HL-60 (cell line): ENCODE data around the gene CDRT4.

ENCODE experiments used
- POLR2AphosphoS5 ChIP-seq: IDR thresholded peaks from 2 replicates; pipeline ENCODE4 v1.6.1; 2012; ENCODE audit warnings: low read depth
- TF ChIP-seq, protein P1 (sequence below): IDR thresholded peaks from one replicate; pipeline ENCODE4 v1.5.1; 2011; ENCODE audit warnings: low read length, control low read depth, inconsistent platforms; ENCODE audit not compliant: insufficient read depth
- TF ChIP-seq, protein P2 (sequence below): IDR thresholded peaks from 2 replicates; pipeline ENCODE4 v1.6.1; 2012; ENCODE audit warnings: low read depth; ENCODE audit not compliant: insufficient replicate concordance

DNA sequence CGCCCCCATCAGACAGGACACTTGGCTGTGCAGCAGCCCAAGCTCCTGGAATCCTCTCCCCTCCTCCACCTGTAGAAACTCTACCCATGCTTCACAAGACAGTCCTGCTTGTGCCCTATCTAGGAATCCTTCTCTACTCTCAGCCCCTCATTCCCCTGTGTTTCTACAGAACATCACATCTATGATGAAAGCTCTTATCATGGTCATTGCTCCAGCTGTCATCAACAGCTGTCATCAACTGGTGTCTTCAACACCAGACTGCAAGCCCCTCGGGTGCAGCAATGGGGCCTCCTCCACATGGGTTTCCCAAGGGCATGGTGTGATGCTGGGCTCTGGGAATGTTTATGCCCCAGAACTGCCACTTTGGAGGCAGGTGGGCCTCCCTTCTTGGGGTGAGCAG, 21.1 kb upstream of the CDRT4 start:
- TF ChIP-seq, protein P1, sequence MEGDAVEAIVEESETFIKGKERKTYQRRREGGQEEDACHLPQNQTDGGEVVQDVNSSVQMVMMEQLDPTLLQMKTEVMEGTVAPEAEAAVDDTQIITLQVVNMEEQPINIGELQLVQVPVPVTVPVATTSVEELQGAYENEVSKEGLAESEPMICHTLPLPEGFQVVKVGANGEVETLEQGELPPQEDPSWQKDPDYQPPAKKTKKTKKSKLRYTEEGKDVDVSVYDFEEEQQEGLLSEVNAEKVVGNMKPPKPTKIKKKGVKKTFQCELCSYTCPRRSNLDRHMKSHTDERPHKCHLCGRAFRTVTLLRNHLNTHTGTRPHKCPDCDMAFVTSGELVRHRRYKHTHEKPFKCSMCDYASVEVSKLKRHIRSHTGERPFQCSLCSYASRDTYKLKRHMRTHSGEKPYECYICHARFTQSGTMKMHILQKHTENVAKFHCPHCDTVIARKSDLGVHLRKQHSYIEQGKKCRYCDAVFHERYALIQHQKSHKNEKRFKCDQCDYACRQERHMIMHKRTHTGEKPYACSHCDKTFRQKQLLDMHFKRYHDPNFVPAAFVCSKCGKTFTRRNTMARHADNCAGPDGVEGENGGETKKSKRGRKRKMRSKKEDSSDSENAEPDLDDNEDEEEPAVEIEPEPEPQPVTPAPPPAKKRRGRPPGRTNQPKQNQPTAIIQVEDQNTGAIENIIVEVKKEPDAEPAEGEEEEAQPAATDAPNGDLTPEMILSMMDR, result no peak
- TF ChIP-seq, protein P2, sequence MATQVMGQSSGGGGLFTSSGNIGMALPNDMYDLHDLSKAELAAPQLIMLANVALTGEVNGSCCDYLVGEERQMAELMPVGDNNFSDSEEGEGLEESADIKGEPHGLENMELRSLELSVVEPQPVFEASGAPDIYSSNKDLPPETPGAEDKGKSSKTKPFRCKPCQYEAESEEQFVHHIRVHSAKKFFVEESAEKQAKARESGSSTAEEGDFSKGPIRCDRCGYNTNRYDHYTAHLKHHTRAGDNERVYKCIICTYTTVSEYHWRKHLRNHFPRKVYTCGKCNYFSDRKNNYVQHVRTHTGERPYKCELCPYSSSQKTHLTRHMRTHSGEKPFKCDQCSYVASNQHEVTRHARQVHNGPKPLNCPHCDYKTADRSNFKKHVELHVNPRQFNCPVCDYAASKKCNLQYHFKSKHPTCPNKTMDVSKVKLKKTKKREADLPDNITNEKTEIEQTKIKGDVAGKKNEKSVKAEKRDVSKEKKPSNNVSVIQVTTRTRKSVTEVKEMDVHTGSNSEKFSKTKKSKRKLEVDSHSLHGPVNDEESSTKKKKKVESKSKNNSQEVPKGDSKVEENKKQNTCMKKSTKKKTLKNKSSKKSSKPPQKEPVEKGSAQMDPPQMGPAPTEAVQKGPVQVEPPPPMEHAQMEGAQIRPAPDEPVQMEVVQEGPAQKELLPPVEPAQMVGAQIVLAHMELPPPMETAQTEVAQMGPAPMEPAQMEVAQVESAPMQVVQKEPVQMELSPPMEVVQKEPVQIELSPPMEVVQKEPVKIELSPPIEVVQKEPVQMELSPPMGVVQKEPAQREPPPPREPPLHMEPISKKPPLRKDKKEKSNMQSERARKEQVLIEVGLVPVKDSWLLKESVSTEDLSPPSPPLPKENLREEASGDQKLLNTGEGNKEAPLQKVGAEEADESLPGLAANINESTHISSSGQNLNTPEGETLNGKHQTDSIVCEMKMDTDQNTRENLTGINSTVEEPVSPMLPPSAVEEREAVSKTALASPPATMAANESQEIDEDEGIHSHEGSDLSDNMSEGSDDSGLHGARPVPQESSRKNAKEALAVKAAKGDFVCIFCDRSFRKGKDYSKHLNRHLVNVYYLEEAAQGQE, result no peak
- TF ChIP-seq POLR2AphosphoS5, result no peak
